Ectodermal cell (in vitro differentiated cells): ENCODE results near the gene THSD7B.
"Not testable (repeated sequence)": the region's sequence is repeated elsewhere in the genome, so short reads cannot be mapped to it uniquely, and the experiment has no call there.

Source experiments
- H3K27ac ChIP-seq: 2 replicates; pipeline ENCODE4 v1.7.0; 2013; ENCODE audit warnings: mild to moderate bottlenecking, low read depth, low read length; ENCODE audit not compliant: insufficient read depth, poor library complexity, severe bottlenecking
- H3K27me3 ChIP-seq: 2 replicates; pipeline ENCODE4 v1.7.0; 2013; ENCODE audit warnings: mild to moderate bottlenecking, low read length; ENCODE audit not compliant: insufficient read depth, control insufficient read depth, poor library complexity, severe bottlenecking
- H3K36me3 ChIP-seq: one replicate; pipeline ENCODE4 v1.7.0; 2013; ENCODE audit warnings: low read length; ENCODE audit not compliant: control insufficient read depth, insufficient read depth
- H3K4me1 ChIP-seq: one replicate; pipeline ENCODE4 v1.7.0; 2013; ENCODE audit warnings: low read length; ENCODE audit not compliant: control insufficient read depth, insufficient read depth
- H3K4me3 ChIP-seq: 2 replicates; pipeline ENCODE4 v1.7.0; 2013; ENCODE audit warnings: low read depth, low read length, control low read depth; ENCODE audit not compliant: insufficient read depth
- H3K9me3 ChIP-seq: 2 replicates; pipeline ENCODE4 v1.7.0; 2013; ENCODE audit warnings: mild to moderate bottlenecking, low read length, moderate library complexity; ENCODE audit not compliant: control insufficient read depth
- WGBS, 2 experiments: methylation state at CpG; one replicate each; pipeline ENCODE4 v1.1.7; 2013; ENCODE audit warnings: missing lambda C conversion rate in 2 of 2; 5-methylcytosine and 5-hydroxymethylcytosine counted together

THSD7B gene

DNA sequence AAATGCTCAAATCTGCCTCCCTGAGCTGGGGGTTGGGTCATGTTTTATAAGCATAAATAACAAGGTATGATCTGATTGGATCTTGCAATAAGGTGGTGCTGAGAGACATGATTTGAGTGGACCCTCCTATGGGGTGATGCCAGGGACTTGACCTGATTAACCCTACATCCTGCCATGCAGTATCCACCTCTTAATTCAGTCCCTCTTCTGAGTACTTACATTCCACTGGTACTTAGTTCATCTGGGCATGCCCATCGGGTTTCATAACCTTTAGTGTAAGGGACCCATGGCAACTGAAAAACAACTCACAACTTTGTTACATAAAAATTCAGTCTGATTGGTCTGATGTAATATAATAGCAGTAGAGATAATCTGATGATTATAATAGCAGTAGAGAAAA lies 801.0 kb downstream of the THSD7B start:
- no peaks in the 10 kb centered on the region for H3K9me3 ChIP-seq
- no peaks in the 10 kb centered on the region for H3K36me3 ChIP-seq
- no peaks in the 10 kb centered on the region for H3K4me1 ChIP-seq
- H3K27me3 ChIP-seq, result no peaks in the 10 kb centered on the region
- H3K4me3 ChIP-seq, result no peak overlapping the region
- WGBS, 2 experiments, result 90% methylated on average over 1 of the region's 1 CpG; no CpG with 5 or more reads in 1 of the 2 experiments
- H3K27ac ChIP-seq, result no peak overlapping the region

DNA sequence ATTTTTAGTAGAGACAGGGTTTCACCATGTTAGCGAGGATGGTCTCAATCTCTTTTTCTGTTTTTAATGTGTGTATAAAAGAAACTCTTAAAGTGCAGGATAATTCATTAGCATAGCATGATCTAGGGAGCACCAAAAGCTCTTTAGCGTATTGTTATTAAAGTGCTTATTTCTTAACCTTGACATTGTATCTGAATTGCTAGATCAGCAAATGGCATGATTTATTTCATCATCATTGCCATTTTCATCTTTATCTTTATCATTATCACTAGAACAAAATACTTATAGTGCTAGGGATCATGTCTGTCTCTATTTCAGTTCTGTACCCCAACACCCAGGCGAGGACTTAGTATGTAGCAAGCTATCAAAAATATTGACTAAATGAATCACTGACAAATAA lies 805.1 kb downstream of the THSD7B start:
- H3K9me3 ChIP-seq, result no peaks in the 10 kb centered on the region
- no peaks in the 10 kb centered on the region for H3K4me1 ChIP-seq
- 81 to 94% methylated on average over 2 to 3 of the region's 3 CpGs for WGBS, 2 experiments
- H3K36me3 ChIP-seq, result no peaks in the 10 kb centered on the region
- no peak overlapping the region for H3K4me3 ChIP-seq
- H3K27me3 ChIP-seq, result no peaks in the 10 kb centered on the region
- no peak overlapping the region for H3K27ac ChIP-seq

DNA sequence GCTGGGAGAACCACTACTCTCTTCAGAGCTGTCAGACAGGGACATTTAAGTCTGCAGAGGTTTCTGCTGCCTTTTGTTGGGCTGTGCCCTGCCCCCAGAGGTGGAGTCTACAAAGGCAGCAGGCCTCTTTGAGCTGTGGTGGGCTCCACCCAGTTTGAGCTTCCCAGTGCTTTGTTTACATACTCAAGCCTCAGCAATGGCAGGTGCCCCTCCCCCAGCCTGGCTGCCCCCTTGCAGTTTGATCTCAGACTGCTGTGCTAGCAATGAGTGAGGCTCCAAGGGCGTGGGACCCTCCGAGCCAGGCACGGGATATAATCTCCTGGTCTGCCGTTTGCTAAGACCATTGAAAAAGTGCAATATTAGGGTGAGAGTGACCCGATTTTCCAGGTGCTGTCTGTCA lies 822.5 kb downstream of the THSD7B start:
- not testable (repeated sequence) for H3K27me3 ChIP-seq, H3K27ac ChIP-seq, H3K9me3 ChIP-seq, H3K4me3 ChIP-seq, H3K36me3 ChIP-seq, H3K4me1 ChIP-seq
- WGBS, 2 experiments, result 89 to 92% methylated on average over 5 of the region's 5 CpGs

DNA sequence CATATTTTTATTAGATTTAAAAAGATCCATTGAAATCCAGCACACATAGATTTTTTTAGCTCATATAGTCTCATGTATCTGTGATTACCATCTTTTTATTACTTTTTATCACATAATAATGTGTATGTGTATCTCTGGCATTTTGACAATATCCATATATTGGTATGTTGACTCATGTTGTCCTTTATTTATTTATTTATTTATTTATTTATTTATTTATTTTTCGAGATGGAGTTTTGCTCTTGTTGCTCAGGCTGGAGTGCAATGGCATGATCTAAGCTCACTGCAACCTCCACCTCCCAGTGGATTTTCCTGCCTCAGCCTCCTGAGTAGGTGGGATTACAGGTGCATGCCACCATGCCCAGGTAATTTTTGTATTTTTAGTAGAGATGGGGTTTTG lies 823.2 kb downstream of the THSD7B start:
- not testable (repeated sequence) for H3K36me3 ChIP-seq, H3K27me3 ChIP-seq, H3K4me3 ChIP-seq, H3K4me1 ChIP-seq, H3K27ac ChIP-seq, H3K9me3 ChIP-seq
- WGBS, 2 experiments, result 100% methylated on average over 1 of the region's 1 CpG

DNA sequence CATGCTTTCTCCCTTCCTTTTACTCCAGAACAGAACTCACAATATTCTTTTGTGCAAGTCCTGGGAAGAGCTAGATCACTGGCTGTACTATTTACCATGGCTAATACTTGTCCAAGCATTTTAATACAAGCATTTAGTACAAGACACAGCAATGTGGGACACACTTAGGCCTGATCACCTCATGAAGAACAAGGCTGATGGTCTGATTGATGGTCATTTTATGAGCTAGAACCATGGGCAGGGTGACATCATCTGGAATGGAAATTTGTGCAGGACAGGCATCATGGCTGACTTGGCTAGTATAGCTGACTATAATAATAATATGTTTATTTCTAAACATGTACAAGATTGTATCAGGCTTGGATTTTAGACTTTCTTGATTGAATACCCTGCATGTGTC lies 824.8 kb downstream of the THSD7B start:
- Histone ChIP-seq H3K4me1 (no peaks in the 10 kb centered on the region), H3K36me3 (no peaks in the 10 kb centered on the region), H3K4me3 (no peak overlapping the region), H3K27ac (no peak overlapping the region), H3K27me3 (no peaks in the 10 kb centered on the region), H3K9me3 (no peaks in the 10 kb centered on the region)

DNA sequence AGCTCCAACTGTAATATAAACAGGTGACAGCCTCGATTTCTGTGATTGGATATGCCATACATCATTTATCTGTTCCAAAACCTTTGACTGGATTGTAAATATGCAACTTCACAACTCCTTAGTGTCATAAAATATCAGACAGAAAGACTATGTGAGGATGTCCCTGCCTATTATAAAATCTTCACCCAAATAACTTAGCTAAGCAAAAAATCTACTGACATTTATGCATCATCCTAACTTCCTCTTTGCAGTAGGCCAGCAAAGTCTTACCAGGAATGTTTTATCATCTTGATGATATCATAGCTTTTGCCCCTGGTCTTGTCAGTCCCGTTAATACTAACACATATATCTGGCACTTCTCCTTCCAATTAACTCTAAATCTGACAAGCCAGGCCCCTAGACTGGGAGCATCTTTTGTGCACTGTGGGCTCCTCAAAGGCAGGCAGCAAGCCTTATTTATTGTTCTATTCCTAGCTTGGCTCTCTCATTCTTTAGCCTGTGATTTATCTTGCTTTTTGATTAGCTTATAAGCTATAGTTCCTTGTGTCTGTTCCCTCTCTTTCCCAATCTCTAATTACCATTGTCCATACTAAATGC lies 842.5 kb downstream of the THSD7B start:
- Histone ChIP-seq H3K4me1 (no peaks in the 10 kb centered on the region), H3K27ac (no peak overlapping the region), H3K4me3 (no peak overlapping the region), H3K36me3 (no peaks in the 10 kb centered on the region), H3K27me3 (no peaks in the 10 kb centered on the region), H3K9me3 (no peaks in the 10 kb centered on the region)
- WGBS, 2 experiments, result 94 to 95% methylated on average over 2 of the region's 2 CpGs

DNA sequence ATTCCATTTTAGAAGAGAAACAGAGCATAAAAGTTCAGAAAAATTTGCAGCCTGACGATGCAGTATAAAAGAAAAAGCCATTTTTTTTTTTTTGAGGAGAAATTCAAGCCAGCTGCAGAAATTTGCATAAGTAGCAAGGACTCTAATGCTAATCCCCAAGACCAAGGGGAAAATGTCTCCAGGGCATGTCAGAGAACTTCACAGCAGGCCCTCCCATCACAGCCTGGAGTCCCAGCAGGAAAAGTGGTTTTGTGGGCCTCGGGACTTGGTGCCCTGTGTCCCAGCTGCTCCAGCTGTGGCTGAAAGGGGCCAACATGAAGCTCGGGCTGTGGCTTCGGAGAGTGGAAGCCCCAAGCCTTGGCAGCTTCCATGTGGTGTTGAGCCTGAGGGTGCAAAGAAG lies 873.6 kb downstream of the THSD7B start:
- no peaks in the 10 kb centered on the region for H3K4me1 ChIP-seq
- 72 to 77% methylated on average over 4 of the region's 4 CpGs for WGBS, 2 experiments
- no peaks in the 10 kb centered on the region for H3K27me3 ChIP-seq
- H3K36me3 ChIP-seq, result no peaks in the 10 kb centered on the region
- no peak overlapping the region for H3K4me3 ChIP-seq
- H3K9me3 ChIP-seq, result no peaks in the 10 kb centered on the region
- no peak overlapping the region for H3K27ac ChIP-seq

DNA sequence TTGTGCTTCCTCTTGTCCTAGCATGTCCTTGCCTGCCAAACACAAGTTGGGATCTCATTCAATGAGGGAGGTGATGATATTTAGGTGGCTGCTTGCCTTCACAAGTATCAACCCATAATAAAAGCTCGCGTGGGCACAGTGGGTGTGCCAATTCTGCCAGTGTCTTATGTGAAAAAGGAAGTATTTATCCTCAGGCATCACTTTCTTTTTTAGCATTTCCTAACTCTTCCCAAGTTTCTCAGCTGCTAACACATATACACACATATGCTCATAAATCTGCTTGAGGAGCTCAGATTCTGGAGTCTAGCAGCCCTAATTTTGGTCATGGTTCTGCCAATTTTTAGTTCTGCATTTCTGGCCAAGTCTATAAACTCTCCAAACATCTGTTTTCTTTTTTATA lies 879.4 kb downstream of the THSD7B start:
- 85 to 88% methylated on average over 2 of the region's 2 CpGs for WGBS, 2 experiments
- no peaks in the 10 kb centered on the region for H3K36me3 ChIP-seq
- H3K9me3 ChIP-seq, result no peaks in the 10 kb centered on the region
- H3K4me3 ChIP-seq, result no peak overlapping the region
- H3K4me1 ChIP-seq, result no peaks in the 10 kb centered on the region
- no peaks in the 10 kb centered on the region for H3K27me3 ChIP-seq
- H3K27ac ChIP-seq, result no peak overlapping the region

DNA sequence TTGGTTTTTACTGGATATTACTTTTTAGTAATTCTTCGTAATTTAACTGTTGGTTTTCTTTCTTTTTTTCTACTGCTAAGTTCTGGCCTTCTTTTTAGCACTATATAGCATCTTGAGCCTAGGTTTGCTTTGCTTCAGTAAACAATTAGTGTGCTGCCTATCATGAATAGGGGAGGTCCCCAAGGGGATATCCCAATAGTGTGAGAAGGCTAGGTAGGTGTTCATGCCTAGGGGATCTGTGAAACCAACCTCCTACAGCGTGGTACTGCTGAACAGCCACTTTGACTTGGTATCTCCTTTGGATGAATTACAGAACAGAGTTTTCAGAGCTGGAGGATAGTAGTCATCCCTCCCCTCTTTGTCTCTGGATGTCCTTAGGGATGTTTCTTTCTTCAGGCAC lies 888.7 kb downstream of the THSD7B start:
- no peaks in the 10 kb centered on the region for H3K9me3 ChIP-seq
- WGBS, 2 experiments, result 97 to 100% methylated on average over 1 to 2 of the region's 2 CpGs

DNA sequence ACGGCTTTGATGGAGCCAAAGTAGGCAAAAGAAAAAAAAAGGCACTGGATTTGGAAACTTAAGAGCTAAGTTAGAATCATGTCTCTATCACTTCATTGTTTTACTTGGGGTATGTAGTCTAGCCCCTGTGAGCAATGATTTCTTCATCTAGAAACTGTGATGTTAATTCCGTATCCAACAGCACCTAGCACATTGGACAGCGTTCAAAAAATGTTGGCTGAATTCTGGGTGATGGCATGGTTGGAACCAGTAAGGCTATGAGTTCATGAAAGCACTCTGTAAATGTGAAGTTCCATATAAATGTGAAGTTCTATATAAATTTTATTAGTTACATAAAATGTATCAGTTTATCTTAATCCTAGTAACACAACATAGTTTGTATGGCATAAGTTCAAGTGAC lies 890.5 kb downstream of the THSD7B start:
- Histone ChIP-seq H3K27me3 (no peaks in the 10 kb centered on the region), H3K36me3 (no peaks in the 10 kb centered on the region), H3K4me3 (no peak overlapping the region), H3K9me3 (no peaks in the 10 kb centered on the region), H3K27ac (no peak overlapping the region), H3K4me1 (no peaks in the 10 kb centered on the region)
- 93 to 100% methylated on average over 3 of the region's 3 CpGs for WGBS, 2 experiments

More for the DNA sequence above, 888.7 kb downstream of the THSD7B start:
- Histone ChIP-seq H3K4me3 (no peak overlapping the region), H3K4me1 (no peaks in the 10 kb centered on the region), H3K36me3 (no peaks in the 10 kb centered on the region), H3K27me3 (no peaks in the 10 kb centered on the region), H3K27ac (no peak overlapping the region)

DNA sequence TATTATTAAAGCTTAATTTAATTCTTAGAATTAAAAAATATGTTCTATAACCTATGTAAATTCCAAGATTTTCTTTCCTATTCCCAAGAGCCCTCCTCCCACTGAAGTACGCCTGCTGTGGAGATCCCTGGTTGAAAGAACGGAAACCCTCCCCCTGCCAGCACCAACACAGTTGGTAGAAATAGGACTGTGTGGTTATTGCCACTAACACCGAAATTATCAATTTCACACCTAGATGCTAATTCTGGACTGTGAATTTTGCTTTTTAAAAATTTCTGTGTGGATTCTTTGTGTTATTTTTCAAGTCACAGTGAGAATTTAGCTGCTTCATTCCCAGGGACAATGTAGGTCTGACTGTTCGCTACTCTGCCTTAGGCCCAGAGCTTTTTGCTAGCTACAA lies 893.1 kb downstream of the THSD7B start:
- no peaks in the 10 kb centered on the region for H3K4me1 ChIP-seq
- H3K27ac ChIP-seq, result no peak overlapping the region
- no peaks in the 10 kb centered on the region for H3K27me3 ChIP-seq
- no peaks in the 10 kb centered on the region for H3K36me3 ChIP-seq
- no peak overlapping the region for H3K4me3 ChIP-seq
- no peaks in the 10 kb centered on the region for H3K9me3 ChIP-seq
- 86 to 100% methylated on average over 1 to 4 of the region's 4 CpGs for WGBS, 2 experiments
